Hippocampal formation (tissue), 2 donors: ENCODE results near the gene ADAM11.
"Not testable (repeated sequence)": the region's sequence is repeated elsewhere in the genome, so short reads cannot be mapped to it uniquely, and the experiment has no call there.

Source experiments
- DNase-seq, 2 donors: peaks; one replicate each; lab custom pipeline; 2025; lab: John Stamatoyannopoulos, UW

ADAM11 gene

GRCh38 chr17:44794851-44795413, 36.1 kb downstream of the ADAM11 start:
- no peak for DNase-seq

GRCh38 chr17:44795421-44795820, 36.6 kb downstream of the ADAM11 start:
- DNase-seq, result no peak

- no peak for DNase-seq
These were observed 37.1 kb downstream of the ADAM11 start for GRCh38 chr17:44795928-44796327.

GRCh38 chr17:44796731-44797130, 37.9 kb downstream of the ADAM11 start:
- DNase-seq, result no peak

- no peak for DNase-seq
These were observed 39.0 kb downstream of the ADAM11 start for GRCh38 chr17:44797802-44798201.

- no peak for DNase-seq
These were observed 39.6 kb downstream of the ADAM11 start for GRCh38 chr17:44798356-44798755.

GRCh38 chr17:44801880-44802279, 43.1 kb downstream of the ADAM11 start:
- no peak for DNase-seq

GRCh38 chr17:44804302-44805089, 45.7 kb downstream of the ADAM11 start:
- DNase-seq, result no peak

GRCh38 chr17:44807093-44807816, 48.5 kb downstream of the ADAM11 start:
- DNase-seq, result no peak

- no peak for DNase-seq
These were observed 49.0 kb downstream of the ADAM11 start for GRCh38 chr17:44807817-44808155.

GRCh38 chr17:44808156-44808555, 49.4 kb downstream of the ADAM11 start:
- DNase-seq, result no peak

GRCh38 chr17:44808656-44809388, 50.0 kb downstream of the ADAM11 start:
- DNase-seq, result not testable (repeated sequence)

- no peak for DNase-seq
These were observed 53.5 kb downstream of the ADAM11 start for GRCh38 chr17:44812263-44812662.

- DNase-seq, result not testable (repeated sequence)
These were observed 59.7 kb downstream of the ADAM11 start for GRCh38 chr17:44818508-44818907.

GRCh38 chr17:44820631-44821212, 61.9 kb downstream of the ADAM11 start:
- no peak for DNase-seq

- DNase-seq, result not testable (repeated sequence)
These were observed 66.4 kb downstream of the ADAM11 start for GRCh38 chr17:44825236-44825635.

- DNase-seq, result no peak
These were observed 67.5 kb downstream of the ADAM11 start for GRCh38 chr17:44826123-44826790.

GRCh38 chr17:44827863-44828262, 69.1 kb downstream of the ADAM11 start:
- no peak for DNase-seq

- no peak for DNase-seq
These were observed 70.2 kb downstream of the ADAM11 start for GRCh38 chr17:44828919-44829522.

- DNase-seq, result no peak
These were observed 71.0 kb downstream of the ADAM11 start, which contains the start of gene GJC1 for GRCh38 chr17:44829523-44830358. TSS of gene GJC1 (minus strand) at chr17:44830287. CDS start at chr17:44805817, 24,470 bp downstream.
